HepG2 (cell line): ENCODE measurements around the gene ING1. TPM values are rescaled to one million over a fixed set of nuclear protein-coding genes. Genes with fewer than 3 reads are reported as not detected.

Experiments
- ATF1 ChIP-seq: IDR thresholded peaks from 2 replicates; pipeline ENCODE4 v1.6.1; 2016; ENCODE audit warnings: mild to moderate bottlenecking, control low read depth
- CSRNP1 ChIP-seq: sonication (generic); formaldehyde crosslinking; IDR thresholded peaks from 2 replicates; pipeline ENCODE4 v1.8.1; 2023; ENCODE audit warnings: mild to moderate bottlenecking, missing genetic modification reagents
- EHMT2 ChIP-seq: fragments of 200-600 bp; sonication (generic); IDR thresholded peaks from 2 replicates; pipeline ENCODE4 v1.7.0; 2017; ENCODE audit warnings: antibody characterized with exemption, low read depth, low read length, borderline replicate concordance
- FOSL1 ChIP-seq: sonication (generic); formaldehyde crosslinking; IDR thresholded peaks from 2 replicates; pipeline ENCODE4 v1.9.0; 2021; ENCODE audit warnings: missing genetic modification reagents, borderline replicate concordance
- HCFC1 ChIP-seq: fragments of 150-350 bp; IDR thresholded peaks from 2 replicates; pipeline ENCODE4 v1.6.1; 2014; ENCODE audit warnings: low read depth, low read length
- HES4 ChIP-seq: sonication (generic); formaldehyde crosslinking; IDR thresholded peaks from 2 replicates; pipeline ENCODE4 v1.9.0; 2021; ENCODE audit warnings: mild to moderate bottlenecking, missing genetic modification reagents, borderline replicate concordance
- KDM2A ChIP-seq: sonication (generic); formaldehyde crosslinking; IDR thresholded peaks from 2 replicates; pipeline ENCODE4 v1.4.0; 2020; ENCODE audit warnings: low read depth, missing genetic modification reagents, borderline replicate concordance
- KDM4B ChIP-seq: sonication (generic); formaldehyde crosslinking; IDR thresholded peaks from 2 replicates; pipeline ENCODE4 v1.4.0; 2020; ENCODE audit warnings: missing genetic modification reagents
- KLF11 ChIP-seq: IDR thresholded peaks from 2 replicates; pipeline ENCODE4 v1.6.1; 2016; ENCODE audit warnings: missing compliant biosample characterization
- MATR3 ChIP-seq: sonication (generic); formaldehyde crosslinking; IDR thresholded peaks from 2 replicates; pipeline ENCODE4 v1.4.0; 2020; ENCODE audit warnings: missing genetic modification reagents
- PPARG ChIP-seq: conservative IDR thresholded peaks from 2 replicates; pipeline ENCODE4 v1.6.1; 2016; ENCODE audit warnings: missing biosample characterization, missing genetic modification reagents
- RARG ChIP-seq: sonication (generic); formaldehyde crosslinking; IDR thresholded peaks from 2 replicates; pipeline ENCODE4 v1.4.0; 2020; ENCODE audit warnings: low read depth, mild to moderate bottlenecking, missing genetic modification reagents
- SMC3 ChIP-seq: IDR thresholded peaks from 2 replicates; pipeline ENCODE4 v1.6.1; 2011; ENCODE audit warnings: low read length, improper control_type of control experiment
- SMYD3 ChIP-seq: sonication (generic); formaldehyde crosslinking; IDR thresholded peaks from 2 replicates; pipeline ENCODE4 v1.8.1; 2023; ENCODE audit warnings: mild to moderate bottlenecking, missing genetic modification reagents
- SP140L ChIP-seq: sonication (generic); formaldehyde crosslinking; IDR thresholded peaks from 2 replicates; pipeline ENCODE4 v1.4.0; 2020; ENCODE audit warnings: missing genetic modification reagents, borderline replicate concordance
- TCF12 ChIP-seq, 2 experiments: fragments of 450-650 bp in 1 of 2; sonication (generic) in 1 of 2; formaldehyde crosslinking in 1 of 2; IDR thresholded peaks; 2 replicates each; pipeline versions ENCODE4 v1.6.1 to v1.8.0; 2017 to 2022; ENCODE audit warnings: antibody characterized with exemption in 1 of 2, mild to moderate bottlenecking in 1 of 2, missing genetic modification reagents in 1 of 2, moderate library complexity in 1 of 2
- ZBTB8A ChIP-seq: sonication (generic); formaldehyde crosslinking; IDR thresholded peaks from 2 replicates; pipeline ENCODE4 v1.4.0; 2020; ENCODE audit warnings: mild to moderate bottlenecking, low read depth, missing genetic modification reagents, borderline replicate concordance
- ZFP36L2 ChIP-seq: sonication (generic); formaldehyde crosslinking; IDR thresholded peaks from 2 replicates; pipeline ENCODE4 v1.4.0; 2020; ENCODE audit warnings: missing genetic modification reagents
- ZFYVE20 ChIP-seq: sonication (generic); formaldehyde crosslinking; IDR thresholded peaks from 2 replicates; pipeline ENCODE4 v1.8.0; 2023; ENCODE audit warnings: low read depth, mild to moderate bottlenecking, moderate library complexity, missing genetic modification reagents, borderline replicate concordance
- ZNF205 ChIP-seq: IDR thresholded peaks from 2 replicates; pipeline ENCODE4 v1.6.1; 2018; ENCODE audit warnings: missing biosample characterization, missing genetic modification reagents
- ZNF263 ChIP-seq: sonication (generic); formaldehyde crosslinking; IDR thresholded peaks from 2 replicates; pipeline ENCODE4 v1.4.0; 2020; ENCODE audit warnings: missing genetic modification reagents
- ZNF343 ChIP-seq: sonication (generic); formaldehyde crosslinking; IDR thresholded peaks from 2 replicates; pipeline ENCODE4 v1.4.0; 2020; ENCODE audit warnings: mild to moderate bottlenecking, missing genetic modification reagents
- ZNF572 ChIP-seq: sonication (generic); formaldehyde crosslinking; IDR thresholded peaks from 2 replicates; pipeline ENCODE4 v1.5.1; 2020; ENCODE audit warnings: mild to moderate bottlenecking, missing genetic modification reagents
- ZNF770 ChIP-seq: sonication (generic); formaldehyde crosslinking; IDR thresholded peaks from 2 replicates; pipeline ENCODE4 v1.5.0; 2020; ENCODE audit warnings: mild to moderate bottlenecking, missing genetic modification reagents
- ZNF781 ChIP-seq: sonication (generic); formaldehyde crosslinking; IDR thresholded peaks from 2 replicates; pipeline ENCODE4 v1.5.1; 2020; ENCODE audit warnings: borderline replicate concordance, mild to moderate bottlenecking, missing genetic modification reagents; ENCODE audit errors: not compliant biosample characterization
- polyA plus RNA-seq, 8 experiments: library from polyadenylated mRNA; depleted of rRNA in 3 of 8; stranded (reverse) in 7 of 8; unstranded in 1 of 8; fragments of >200 nt; fragmentation: Illumina TruSeq in 4 of 8; extraction: Trizol in 4 of 8; gene quantifications; 2 replicates each; pipeline versions ENCODE4 v1.2.1 to v1.2.3, GENCODE V29; 2011 to 2016; ENCODE audit warnings: low read depth in 4 of 8, missing spikeins in 1 of 8, mixed read lengths in 1 of 8; ENCODE audit not compliant: insufficient read depth in 1 of 8
- total RNA-seq, 5 experiments: library from RNA; depleted of rRNA; stranded (reverse); fragments of >200 nt; fragmentation: Illumina TruSeq; extraction: Trizol; gene quantifications; 2 replicates each; pipeline ENCODE4 v1.2.3, GENCODE V29; 2016; ENCODE audit warnings: low read depth in 1 of 5

The ING1 gene
- total and polyA plus RNA-seq, 2 of the 13 experiments (the other 11 are each of a cell fraction or from before 2014, with no cell fraction given) = 8.1 to 16.1 TPM

GRCh38 chr13:110715395-110716246, 2.1 kb downstream of the ING1 start (continued):
- TF ChIP-seq FOSL1 (CRISPR knock-in tag) (peak; percentile 27; the same call in 1 of the 2 replicates), SMC3 (no peak; the same call in 1 of the 2 replicates), KDM4B (CRISPR knock-in tag) (no peak), CSRNP1 (CRISPR knock-in tag) (no peak), ZFP36L2 (CRISPR knock-in tag) (no peak), SP140L (no peak; the same call in 1 of the 2 replicates), RARG (CRISPR knock-in tag) (no peak), ZNF263 (peak; percentile 28; the same call in 1 of the 2 replicates), HES4 (CRISPR knock-in tag) (peak; percentile 46; the same call in 1 of the 2 replicates), ZNF205 (CRISPR knock-in tag) (no peak), SMYD3 (CRISPR knock-in tag) (0 out of 2 replicates have a peak, but pooled peaks have one; percentile 25), ZNF781 (CRISPR knock-in tag) (no peak), ZNF770 (CRISPR knock-in tag) (no peak), HCFC1 (no peak; the same call in 1 of the 2 replicates), TCF12 (IDR thresholded peaks at IDR 0.05) (no peak), TCF12 (CRISPR knock-in tag; IDR thresholded peaks at IDR 0.05) (no peak), ZNF572 (no peak), MATR3 (CRISPR knock-in tag) (no peak), KLF11 (CRISPR knock-in tag) (no peak), ATF1 (CRISPR knock-in tag) (peak; percentile 86), PPARG (CRISPR knock-in tag) (no peak; the same call in 1 of the 2 replicates), ZBTB8A (CRISPR knock-in tag) (no peak), EHMT2 (no peak), ZNF343 (CRISPR knock-in tag) (no peak), KDM2A (peak; percentile 32; the same call in 1 of the 2 replicates), ZFYVE20 (CRISPR knock-in tag) (no peak)
